ENCODE data around the gene RBM10. TPM values are rescaled to one million over a fixed set of nuclear protein-coding genes. Genes with fewer than 3 reads are reported as not detected.
"Not testable (repeated sequence)": the region's sequence is repeated elsewhere in the genome, so short reads cannot be mapped to it uniquely, and the experiment has no call there.

RBM10 gene
- total RNA-seq, result 10 to 100 TPM; 35.2 to 40.2 (median 37.7) TPM
- long read RNA-seq, donor 1, transcript RBM10-203 (24 exons, 3,747 nt), result major isoform, 6 of 54 reads
- long read RNA-seq, donor 1, partial matches to known transcripts, result 20 of 54 reads
- long read RNA-seq, donor 1, other reads (novel, unspliced or antisense), result 24 of 54 reads
- long read RNA-seq, donor 2, partial matches to known transcripts, result 11 of 13 reads
- long read RNA-seq, donor 2, other reads (novel, unspliced or antisense), result 2 of 13 reads

DNA sequence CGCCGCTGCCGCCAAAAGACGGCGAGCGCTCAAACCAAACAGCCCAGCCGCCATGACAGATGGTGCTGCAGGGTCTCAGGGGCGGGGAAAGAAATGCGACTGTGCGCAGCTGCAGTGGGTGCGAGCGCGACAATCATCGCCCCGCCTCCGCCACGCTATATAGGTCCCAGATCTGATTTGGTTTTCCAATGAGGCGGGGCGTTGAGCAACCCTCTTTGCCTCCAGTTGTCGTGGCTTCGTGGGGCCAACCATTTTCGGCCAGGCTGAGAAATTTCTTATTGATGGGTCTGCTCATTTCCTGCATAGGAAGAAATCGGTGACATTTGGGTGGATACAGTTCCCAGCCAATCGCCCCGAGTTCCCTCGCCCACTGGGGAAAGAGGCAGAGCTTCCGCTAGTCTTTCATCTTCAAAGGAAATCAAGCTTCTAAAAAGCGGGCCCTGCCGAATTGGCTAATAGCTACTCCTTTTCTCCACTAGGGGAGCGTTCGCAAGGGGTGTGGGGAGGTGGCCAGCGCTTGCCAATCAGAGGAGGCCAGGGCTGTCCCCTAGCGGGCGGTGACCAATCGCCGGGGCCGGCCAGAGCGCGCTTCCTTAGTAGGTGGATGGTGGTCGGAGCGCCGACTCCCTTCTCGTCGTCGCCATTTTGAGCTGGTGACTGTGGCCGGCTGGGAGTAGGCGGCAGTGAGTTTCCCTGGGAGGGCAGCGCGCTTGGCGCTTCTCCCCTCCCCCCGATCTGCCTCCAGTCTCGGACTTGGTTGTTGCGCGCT is at the start of gene RBM10, which contains the start of gene NDUFB11:
Gene RBM10 (plus strand): TSS at position 596 of the 769 bp plus-strand sequence. CDS start 2,261 bp downstream, outside the sequence.
Gene NDUFB11 (minus strand): TSS at position 77 of the 769 bp plus-strand sequence. CDS start 23 bp downstream, at position 54.
- Histone ChIP-seq H3K36me3 (ENCODE audit: low read depth) (no peaks in the 10 kb centered on the region), H3K4me1 (ENCODE audit: low read depth) (peaks cover 4% of the 10 kb centered on the region), H3K9me3 (no peaks in the 10 kb centered on the region), H3K4me3 (peak within 1 kb of the TSS; percentile 48)
- ATAC-seq, result peak; percentile 94
- peak; percentile 89 to 97 (median 92) for DNase-seq
- TF ChIP-seq, protein P1, sequence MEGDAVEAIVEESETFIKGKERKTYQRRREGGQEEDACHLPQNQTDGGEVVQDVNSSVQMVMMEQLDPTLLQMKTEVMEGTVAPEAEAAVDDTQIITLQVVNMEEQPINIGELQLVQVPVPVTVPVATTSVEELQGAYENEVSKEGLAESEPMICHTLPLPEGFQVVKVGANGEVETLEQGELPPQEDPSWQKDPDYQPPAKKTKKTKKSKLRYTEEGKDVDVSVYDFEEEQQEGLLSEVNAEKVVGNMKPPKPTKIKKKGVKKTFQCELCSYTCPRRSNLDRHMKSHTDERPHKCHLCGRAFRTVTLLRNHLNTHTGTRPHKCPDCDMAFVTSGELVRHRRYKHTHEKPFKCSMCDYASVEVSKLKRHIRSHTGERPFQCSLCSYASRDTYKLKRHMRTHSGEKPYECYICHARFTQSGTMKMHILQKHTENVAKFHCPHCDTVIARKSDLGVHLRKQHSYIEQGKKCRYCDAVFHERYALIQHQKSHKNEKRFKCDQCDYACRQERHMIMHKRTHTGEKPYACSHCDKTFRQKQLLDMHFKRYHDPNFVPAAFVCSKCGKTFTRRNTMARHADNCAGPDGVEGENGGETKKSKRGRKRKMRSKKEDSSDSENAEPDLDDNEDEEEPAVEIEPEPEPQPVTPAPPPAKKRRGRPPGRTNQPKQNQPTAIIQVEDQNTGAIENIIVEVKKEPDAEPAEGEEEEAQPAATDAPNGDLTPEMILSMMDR (IDR thresholded peaks at IDR 0.05), result peak; percentile 40
- intact Hi-C loops (cut with DNase I, micrococcal nuclease), result no loop called here

DNA sequence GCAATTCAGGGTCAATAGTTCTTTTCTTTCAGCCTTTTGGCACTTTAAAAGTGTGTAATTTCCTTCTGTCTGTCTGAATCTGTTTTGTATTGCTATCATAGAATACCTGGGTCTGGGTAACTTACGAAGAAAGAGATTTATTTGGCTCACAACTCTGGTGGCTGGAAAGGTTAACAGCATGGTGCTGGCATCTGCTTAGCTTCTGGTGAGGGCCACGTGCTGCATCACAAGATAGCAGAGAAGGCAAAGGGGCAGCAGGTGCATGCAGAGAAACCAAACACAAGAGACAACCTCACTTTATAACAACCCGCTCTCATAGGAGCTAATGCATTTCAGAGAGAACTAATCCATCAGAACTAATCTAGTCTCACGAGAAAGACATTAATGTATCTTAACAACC is 48.0 kb upstream of the RBM10 start:
- H3K9me3 ChIP-seq, result no peaks in the 10 kb centered on the region
- TF ChIP-seq, protein P1 (IDR thresholded peaks at IDR 0.05), result no peak
- H3K4me3 ChIP-seq, result no peak overlapping the region
- H3K4me1 ChIP-seq (ENCODE audit: low read depth), result no peaks in the 10 kb centered on the region
- DNase-seq (no peak), ATAC-seq (no peak)
- intact Hi-C loops (cut with DNase I, micrococcal nuclease), result no loop called here
- H3K36me3 ChIP-seq (ENCODE audit: low read depth), result no peaks in the 10 kb centered on the region

DNA sequence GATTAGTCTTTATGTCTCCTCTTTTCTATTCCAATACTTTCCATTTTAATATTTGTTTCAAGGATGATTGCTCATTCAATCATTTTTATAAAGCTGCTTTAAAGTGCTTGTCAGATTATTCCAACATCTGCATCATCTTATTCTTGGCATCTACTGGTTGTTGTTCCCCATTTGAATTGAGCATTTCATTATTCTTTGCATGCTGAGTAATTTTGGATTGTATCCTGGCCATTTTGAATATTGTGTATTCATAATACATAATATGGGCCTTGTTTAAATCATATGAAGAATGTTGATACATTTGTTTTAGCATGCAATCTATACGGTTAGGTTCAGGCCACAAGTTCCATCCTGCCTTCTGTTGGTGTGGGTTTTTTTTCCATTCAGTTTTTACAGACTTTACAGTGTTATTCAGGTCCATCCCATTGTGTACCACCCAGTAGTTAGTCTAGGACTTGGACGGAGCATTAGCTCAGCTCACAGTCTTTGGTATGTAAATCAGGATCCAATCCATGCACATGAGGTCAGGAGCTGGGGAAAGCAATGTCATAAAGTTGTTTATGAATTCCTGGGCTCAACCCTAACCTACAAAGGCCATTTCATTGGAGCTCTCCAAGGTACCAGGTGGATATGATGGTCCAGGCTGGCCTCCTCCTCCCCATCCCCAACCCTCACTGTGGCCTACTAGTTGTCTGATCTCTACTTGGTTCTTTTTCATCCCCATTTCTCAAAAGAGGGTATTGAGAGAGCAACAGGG is 46.5 kb upstream of the RBM10 start:
- DNase-seq (no peak), ATAC-seq (no peak)
- Histone ChIP-seq H3K4me3 (no peak overlapping the region), H3K4me1 (ENCODE audit: low read depth) (no peaks in the 10 kb centered on the region), H3K9me3 (no peaks in the 10 kb centered on the region), H3K36me3 (ENCODE audit: low read depth) (no peaks in the 10 kb centered on the region)
- TF ChIP-seq, protein P1 (IDR thresholded peaks at IDR 0.05), result no peak
- intact Hi-C loops (cut with DNase I, micrococcal nuclease), result no loop called here

DNA sequence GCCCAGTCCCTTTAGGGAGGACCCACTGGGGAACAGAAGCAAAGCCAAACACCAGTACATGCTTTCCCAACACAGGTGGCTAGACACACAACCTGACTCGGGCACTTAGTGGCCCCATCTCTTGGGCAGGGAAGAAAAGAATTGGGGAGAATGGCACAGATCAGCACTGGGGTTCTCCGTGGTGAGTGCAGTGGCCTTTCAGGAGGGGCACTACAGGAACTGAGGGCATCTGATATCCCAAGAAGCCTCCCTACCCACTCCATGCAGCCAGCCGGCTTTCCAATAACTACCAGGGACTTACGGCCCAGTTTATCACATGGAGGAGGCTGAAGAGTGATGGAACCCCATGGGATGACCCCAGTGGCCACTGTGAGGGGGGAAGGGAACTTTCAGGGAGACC is 43.8 kb upstream of the RBM10 start:
- DNase-seq (no peak), ATAC-seq (no peak)
- TF ChIP-seq, protein P1 (IDR thresholded peaks at IDR 0.05), result no peak
- Histone ChIP-seq H3K9me3 (no peaks in the 10 kb centered on the region), H3K36me3 (ENCODE audit: low read depth) (no peaks in the 10 kb centered on the region), H3K4me3 (no peak overlapping the region), H3K4me1 (ENCODE audit: low read depth) (no peaks in the 10 kb centered on the region)
- intact Hi-C loops (cut with DNase I, micrococcal nuclease), result no loop called here

DNA sequence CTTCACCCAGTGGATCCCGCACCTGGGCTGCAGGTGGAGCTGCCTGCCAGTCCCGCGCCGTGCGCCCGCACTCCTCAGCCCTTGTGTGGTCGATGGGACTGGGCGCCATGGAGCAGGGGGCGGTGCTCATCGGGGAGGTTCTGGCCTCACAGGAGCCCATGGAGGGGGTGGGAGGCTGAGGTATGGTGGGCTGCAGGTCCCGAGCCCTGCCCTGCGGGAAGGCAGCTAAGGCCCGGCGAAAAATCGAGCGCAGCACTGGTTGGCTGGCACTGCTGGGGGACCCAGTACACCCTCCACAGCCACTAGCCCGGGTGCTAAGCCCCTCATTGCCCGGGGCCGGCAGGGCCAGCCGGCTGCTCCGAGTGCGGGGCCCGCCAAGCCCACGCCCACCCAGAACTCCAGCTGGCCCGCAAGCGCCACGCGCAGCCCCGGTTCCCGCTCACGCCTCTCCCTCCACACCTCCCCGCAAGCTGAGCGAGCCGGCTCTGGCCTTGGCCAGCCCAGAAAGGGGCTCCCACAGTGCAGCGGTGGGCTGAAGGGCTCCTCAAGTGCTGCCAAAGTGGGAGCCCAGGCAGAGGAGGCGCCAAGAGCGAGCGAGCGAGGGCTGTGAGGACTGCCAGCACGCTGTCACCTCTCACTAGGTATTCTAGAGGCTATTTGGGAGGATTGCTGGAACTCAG is 33.9 kb upstream of the RBM10 start:
- intact Hi-C loops (cut with DNase I, micrococcal nuclease); H3K4me3 ChIP-seq; ATAC-seq; DNase-seq; H3K36me3 ChIP-seq (ENCODE audit: low read depth); H3K9me3 ChIP-seq; H3K4me1 ChIP-seq (ENCODE audit: low read depth): not testable (repeated sequence)
